RWPE2 (cell line): ENCODE data around the gene CD247.

Experiments
- ATAC-seq: fragments of 200-7000 bp; cut with Tn5 transposase; 3 replicates; pipeline ENCODE4 v1.9.1; 2021; ENCODE audit warnings: low read depth
- DNase-seq: peaks from one replicate; pipeline ENCODE4 v3.0.0-alpha.2; 2020; ENCODE audit warnings: low spot score
- H3K27ac ChIP-seq: fragments of 450-650 bp; 2 replicates; pipeline ENCODE4 v1.5.1; 2017; ENCODE audit warnings: mild to moderate bottlenecking; ENCODE audit not compliant: poor library complexity, severe bottlenecking
- H3K27me3 ChIP-seq: fragments of 250-450 bp; sonication (Bioruptor Pico); 2 replicates; pipeline ENCODE4 v1.5.1; 2021; ENCODE audit warnings: mild to moderate bottlenecking, moderate library complexity; ENCODE audit not compliant: insufficient read depth, poor library complexity, severe bottlenecking
- H3K36me3 ChIP-seq: fragments of 250-450 bp; sonication (Bioruptor Pico); 2 replicates; pipeline ENCODE4 v1.5.1; 2020; ENCODE audit warnings: low read depth, mild to moderate bottlenecking, moderate library complexity
- H3K4me1 ChIP-seq: fragments of 250-450 bp; sonication (Bioruptor Pico); 2 replicates; pipeline ENCODE4 v1.5.1; 2021; ENCODE audit warnings: mild to moderate bottlenecking, moderate library complexity; ENCODE audit not compliant: insufficient read depth, poor library complexity, severe bottlenecking
- H3K4me3 ChIP-seq: fragments of 250-450 bp; sonication (Bioruptor Pico); 2 replicates; pipeline ENCODE4 v1.5.1; 2021; ENCODE audit warnings: mild to moderate bottlenecking, moderate library complexity; ENCODE audit not compliant: severe bottlenecking
- H3K9me3 ChIP-seq: fragments of 250-450 bp; sonication (Bioruptor Pico); 2 replicates; pipeline ENCODE4 v1.5.1; 2021; ENCODE audit warnings: mild to moderate bottlenecking, moderate library complexity; ENCODE audit not compliant: severe bottlenecking
- TF ChIP-seq, protein P1 (sequence below): fragments of 450-650 bp; IDR thresholded peaks from one replicate; pipeline ENCODE4 v1.5.1; 2017; ENCODE audit warnings: mild to moderate bottlenecking, moderate library complexity; ENCODE audit not compliant: poor library complexity, severe bottlenecking

CD247 gene

DNA sequence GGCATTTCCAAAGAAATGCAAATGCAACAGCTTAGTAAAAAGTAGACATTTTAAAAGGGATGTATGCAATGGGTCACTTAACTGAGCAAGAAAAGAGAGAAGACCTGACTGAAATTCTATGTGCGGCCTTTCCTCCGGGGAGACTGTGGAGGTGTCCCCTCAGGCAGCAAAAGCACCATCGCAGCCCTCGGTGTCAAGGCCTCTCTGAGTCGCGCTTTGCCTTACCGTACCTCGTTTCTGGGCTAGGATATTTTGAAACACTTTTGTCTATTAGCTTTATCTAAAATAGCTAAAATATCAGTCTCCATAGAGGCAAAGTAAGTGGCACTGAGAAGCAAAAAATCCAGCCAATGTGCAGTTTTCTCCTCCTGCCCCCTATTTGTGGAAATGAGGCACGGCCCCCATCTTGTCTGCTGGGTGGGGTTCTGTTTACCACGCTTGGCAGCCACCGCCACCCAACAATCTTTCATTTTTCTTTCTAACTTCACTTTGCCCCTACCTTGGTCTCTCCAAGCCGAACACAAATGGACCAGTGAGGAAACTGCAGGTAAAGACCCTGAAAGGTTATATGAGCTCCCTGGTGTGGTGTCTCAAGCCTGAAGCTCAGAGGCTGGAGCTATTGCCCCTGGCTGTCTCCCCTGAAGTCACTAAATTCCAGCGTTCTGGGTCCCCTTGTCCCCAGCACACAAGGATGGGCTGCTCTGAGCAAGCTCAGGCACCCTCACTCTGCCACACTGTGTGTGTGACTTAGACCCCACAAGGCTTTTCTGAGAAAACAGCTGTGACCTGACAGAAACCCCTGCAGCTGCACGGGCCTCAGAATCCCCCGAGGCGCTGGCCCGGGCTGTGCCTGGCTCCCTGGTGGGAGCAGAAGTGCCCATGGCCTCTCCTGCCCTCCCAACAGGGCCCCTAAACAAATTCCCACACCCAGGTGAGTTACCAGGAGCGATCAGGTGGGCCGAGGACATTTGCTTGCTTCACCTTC is 1.6 kb downstream of the CD247 start:
- no peak overlapping the region for H3K27ac ChIP-seq
- no peaks in the 10 kb centered on the region for H3K4me1 ChIP-seq
- no peak overlapping the region for H3K4me3 ChIP-seq
- TF ChIP-seq, protein P1, sequence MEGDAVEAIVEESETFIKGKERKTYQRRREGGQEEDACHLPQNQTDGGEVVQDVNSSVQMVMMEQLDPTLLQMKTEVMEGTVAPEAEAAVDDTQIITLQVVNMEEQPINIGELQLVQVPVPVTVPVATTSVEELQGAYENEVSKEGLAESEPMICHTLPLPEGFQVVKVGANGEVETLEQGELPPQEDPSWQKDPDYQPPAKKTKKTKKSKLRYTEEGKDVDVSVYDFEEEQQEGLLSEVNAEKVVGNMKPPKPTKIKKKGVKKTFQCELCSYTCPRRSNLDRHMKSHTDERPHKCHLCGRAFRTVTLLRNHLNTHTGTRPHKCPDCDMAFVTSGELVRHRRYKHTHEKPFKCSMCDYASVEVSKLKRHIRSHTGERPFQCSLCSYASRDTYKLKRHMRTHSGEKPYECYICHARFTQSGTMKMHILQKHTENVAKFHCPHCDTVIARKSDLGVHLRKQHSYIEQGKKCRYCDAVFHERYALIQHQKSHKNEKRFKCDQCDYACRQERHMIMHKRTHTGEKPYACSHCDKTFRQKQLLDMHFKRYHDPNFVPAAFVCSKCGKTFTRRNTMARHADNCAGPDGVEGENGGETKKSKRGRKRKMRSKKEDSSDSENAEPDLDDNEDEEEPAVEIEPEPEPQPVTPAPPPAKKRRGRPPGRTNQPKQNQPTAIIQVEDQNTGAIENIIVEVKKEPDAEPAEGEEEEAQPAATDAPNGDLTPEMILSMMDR: no peak
- H3K9me3 ChIP-seq: no peaks in the 10 kb centered on the region
- peaks cover 7% of the 10 kb centered on the region for H3K27me3 ChIP-seq
- ATAC-seq: no peak
- DNase-seq: no peak
- no peaks in the 10 kb centered on the region for H3K36me3 ChIP-seq

DNA sequence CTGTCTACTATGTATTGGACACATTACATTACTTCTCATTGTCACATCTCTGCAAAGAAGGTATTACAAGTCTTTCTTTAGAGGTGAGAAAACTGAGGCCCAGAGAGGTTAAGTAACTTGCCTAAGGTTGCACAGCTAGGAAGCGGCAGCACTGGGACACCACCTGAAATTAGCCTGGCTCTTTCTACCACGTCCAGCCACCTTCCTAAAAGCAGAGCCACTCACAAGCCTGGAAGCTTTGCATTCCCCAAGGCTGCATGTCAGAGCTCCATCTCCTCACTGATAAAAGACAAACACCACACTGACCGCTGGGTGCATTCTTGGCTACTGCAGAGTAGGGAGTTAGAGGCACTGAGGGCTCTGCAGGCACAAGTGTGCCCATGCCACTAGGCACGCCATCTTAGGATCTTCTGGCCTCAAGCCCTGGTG is 2.4 kb downstream of the CD247 start:
- Histone ChIP-seq H3K36me3 (no peaks in the 10 kb centered on the region), H3K27me3 (peaks cover 1% of the 10 kb centered on the region), H3K4me3 (no peak overlapping the region), H3K9me3 (no peaks in the 10 kb centered on the region), H3K27ac (no peak overlapping the region), H3K4me1 (no peaks in the 10 kb centered on the region)
- ATAC-seq: no peak
- TF ChIP-seq, protein P1: no peak
- no peak for DNase-seq

DNA sequence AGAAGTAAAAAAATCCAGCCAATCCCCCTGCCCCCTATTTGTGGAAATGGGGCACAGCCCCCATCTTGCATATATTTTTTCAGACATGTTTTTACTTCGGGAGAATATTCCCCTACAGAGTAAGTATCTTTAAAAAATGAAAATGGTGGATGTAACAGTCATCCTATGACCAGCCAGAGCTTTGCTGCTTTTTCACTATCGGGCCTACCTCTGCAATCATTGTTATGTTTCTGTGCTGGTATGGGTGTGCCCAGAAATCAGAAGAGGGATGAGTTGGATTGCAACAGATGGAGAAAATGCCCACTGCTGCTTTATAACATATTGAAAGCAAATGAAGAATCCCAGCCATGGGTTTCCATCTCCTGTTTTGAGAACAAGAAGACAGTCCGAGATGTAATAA is 2.9 kb downstream of the CD247 start:
- TF ChIP-seq, protein P1: no peak
- Histone ChIP-seq H3K27me3 (no peaks in the 10 kb centered on the region), H3K4me3 (no peak overlapping the region), H3K4me1 (no peaks in the 10 kb centered on the region), H3K27ac (no peak overlapping the region), H3K9me3 (no peaks in the 10 kb centered on the region), H3K36me3 (no peaks in the 10 kb centered on the region)
- ATAC-seq: no peak
- DNase-seq: no peak

DNA sequence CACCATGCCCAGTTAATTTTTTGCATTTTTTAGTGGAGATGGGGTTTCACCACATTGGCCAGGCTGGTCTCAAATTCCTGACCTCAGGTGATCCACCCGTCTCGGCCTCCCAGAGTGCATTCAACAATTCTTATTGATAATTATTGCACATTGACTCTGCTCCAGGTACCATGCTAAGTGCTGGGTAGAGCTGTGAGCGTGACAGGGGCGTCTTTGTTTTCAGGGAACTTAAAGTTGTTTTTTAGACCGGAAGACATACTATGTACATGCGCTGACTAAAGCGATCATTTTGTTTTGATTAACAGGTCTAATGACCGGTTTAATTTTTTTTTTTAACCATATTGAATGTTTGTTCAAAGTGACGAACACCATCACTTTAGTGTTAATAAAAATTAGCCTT is 4.0 kb downstream of the CD247 start:
- TF ChIP-seq, protein P1: no peak
- Histone ChIP-seq H3K27me3 (no peaks in the 10 kb centered on the region), H3K9me3 (no peaks in the 10 kb centered on the region), H3K4me1 (no peaks in the 10 kb centered on the region), H3K4me3 (no peak overlapping the region), H3K36me3 (no peaks in the 10 kb centered on the region), H3K27ac (no peak overlapping the region)
- ATAC-seq (no peak), DNase-seq (no peak)

DNA sequence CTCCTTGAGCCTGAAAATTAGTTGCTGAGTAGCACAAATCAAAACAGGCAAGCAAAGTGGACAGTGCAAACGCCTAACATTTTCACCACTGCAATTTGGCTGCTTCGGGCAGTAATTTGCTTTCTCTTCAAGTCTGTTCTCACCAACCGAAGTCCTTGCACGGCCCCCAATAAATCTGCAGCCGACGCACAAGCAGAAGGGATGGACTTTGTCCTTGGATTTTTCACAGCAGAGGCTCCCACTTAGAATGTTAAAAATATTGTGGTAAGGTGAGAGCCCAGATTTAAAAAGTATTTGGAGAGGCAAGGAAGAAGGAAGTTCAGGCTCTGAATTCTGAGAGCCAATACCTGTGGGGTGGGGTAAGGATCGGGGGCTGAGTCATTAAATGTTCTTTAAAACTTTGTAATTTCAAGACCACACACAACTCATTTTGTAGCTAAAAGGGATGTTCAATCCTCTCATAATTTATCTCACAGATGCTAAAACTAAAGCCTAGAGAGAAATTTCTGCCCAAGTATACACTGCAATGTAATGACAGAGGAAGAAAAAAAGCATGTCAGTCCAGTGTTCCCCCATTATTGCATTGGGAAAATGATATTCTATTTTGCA is 6.2 kb downstream of the CD247 start:
- no peak for ATAC-seq
- no peak overlapping the region for H3K4me3 ChIP-seq
- no peaks in the 10 kb centered on the region for H3K27me3 ChIP-seq
- TF ChIP-seq, protein P1: no peak
- H3K9me3 ChIP-seq: no peaks in the 10 kb centered on the region
- no peak overlapping the region for H3K27ac ChIP-seq
- no peak for DNase-seq
- H3K4me1 ChIP-seq: no peaks in the 10 kb centered on the region
- no peaks in the 10 kb centered on the region for H3K36me3 ChIP-seq
